B cell (primary cell): ENCODE measurements around the gene PRKACA. TPM values are rescaled to one million over a fixed set of nuclear protein-coding genes. Genes with fewer than 3 reads are reported as not detected.

ENCODE experiments used
- ATAC-seq: fragments of 200-7000 bp; cut with Tn5 transposase; one replicate; pipeline ENCODE4 v1.10.0; 2021; ENCODE audit warnings: low read depth, mild to moderate bottlenecking, moderate number of reproducible peaks, moderate library complexity
- CTCF ChIA-PET: fragments of 350-600 bp; sonication (Branson Sonifier 250); formaldehyde crosslinking; loops from one replicate; lab custom pipeline; 2021; ENCODE audit warnings: antibody characterized with exemption, inconsistent platforms; lab: Charles Lee
- POLR2A ChIA-PET: fragments of 350-600 bp; sonication (Branson Sonifier 250); formaldehyde crosslinking; loops from one replicate; lab custom pipeline; 2021; ENCODE audit warnings: antibody characterized with exemption; lab: Charles Lee
- DNase-seq: peaks from one replicate; pipeline ENCODE4 v3.0.0; 2013
- H2AFZ ChIP-seq: 2 replicates; pipeline ENCODE4 v1.6.1; 2012; ENCODE audit warnings: mild to moderate bottlenecking, low read depth, low read length; ENCODE audit not compliant: insufficient read depth, poor library complexity, severe bottlenecking
- H3K27ac ChIP-seq, 2 donors: 1 replicate in 1 of 2; 2 replicates in 1 of 2; pipeline ENCODE4 v1.5.1; 2012 to 2013; ENCODE audit warnings: low read length in 2 of 2, mild to moderate bottlenecking in 2 of 2, moderate library complexity in 1 of 2
- H3K27me3 ChIP-seq, 4 experiments: fragments of 200-600 bp in 1 of 4; sonication (generic) in 1 of 4; replicated peaks in 1 of 4; 1 replicate in 2 of 4; 2 replicates in 2 of 4; pipeline versions ENCODE4 v1.6.1 to v1.7.0; 2013 to 2016; ENCODE audit warnings: low read length in 3 of 4, mild to moderate bottlenecking in 2 of 4, mixed read lengths in 1 of 4, moderate library complexity in 1 of 4; ENCODE audit not compliant: insufficient read depth in 4 of 4, control insufficient read depth in 3 of 4; ENCODE audit errors: control extremely low read depth in 1 of 4
- H3K36me3 ChIP-seq, 2 experiments: replicated peaks in 1 of 2; 1 replicate in 1 of 2; 2 replicates in 1 of 2; pipeline versions ENCODE4 v1.6.1 to v1.7.1; 2013; ENCODE audit warnings: low read length in 1 of 2; ENCODE audit not compliant: insufficient read depth in 2 of 2, control insufficient read depth in 1 of 2; ENCODE audit errors: control extremely low read depth in 1 of 2, extremely low read depth in 1 of 2
- H3K4me1 ChIP-seq, 2 donors: fragments of 200-600 bp in 1 of 2; sonication (generic) in 1 of 2; 1 replicate in 1 of 2; 2 replicates in 1 of 2; pipeline versions ENCODE4 v1.5.1 to v1.6.1; 2013 to 2017; ENCODE audit warnings: low read length in 2 of 2; ENCODE audit not compliant: control insufficient read depth in 2 of 2, insufficient read depth in 2 of 2
- H3K4me2 ChIP-seq: replicated peaks from 2 replicates; pipeline ENCODE3; 2012; ENCODE audit warnings: mild to moderate bottlenecking, low read depth, low read length; ENCODE audit not compliant: poor library complexity, severe bottlenecking
- H3K4me3 ChIP-seq, 5 experiments: fragments of 200-600 bp in 1 of 5; sonication (generic) in 1 of 5; 1 replicate in 3 of 5; 2 replicates in 2 of 5; pipeline versions ENCODE4 v1.5.1 to v1.7.0; 2011 to 2016; ENCODE audit warnings: low read length in 4 of 5, mild to moderate bottlenecking in 4 of 5, low read depth in 2 of 5, control low read depth in 1 of 5, moderate library complexity in 1 of 5; ENCODE audit not compliant: insufficient read depth in 1 of 5; ENCODE audit errors: control extremely low read depth in 1 of 5, extremely low read depth in 1 of 5
- H3K79me2 ChIP-seq: fragments of 200-600 bp; sonication (generic); one replicate; pipeline ENCODE4 v1.6.0; 2016; ENCODE audit warnings: low read length; ENCODE audit not compliant: control insufficient read depth, insufficient read depth
- H3K9ac ChIP-seq: fragments of 200-600 bp; sonication (generic); 2 replicates; pipeline ENCODE4 v1.6.1; 2017; ENCODE audit warnings: mild to moderate bottlenecking, low read length, moderate library complexity
- H3K9me3 ChIP-seq, 3 donors: one replicate each; pipeline versions ENCODE4 v1.6.1 to v1.7.1; 2013; ENCODE audit warnings: low read length in 2 of 3; ENCODE audit not compliant: control insufficient read depth in 2 of 3, insufficient read depth in 1 of 3; ENCODE audit errors: control extremely low read depth in 1 of 3
- H4K20me1 ChIP-seq: 2 replicates; pipeline ENCODE4 v1.6.0; 2012; ENCODE audit warnings: mild to moderate bottlenecking, low read length; ENCODE audit not compliant: insufficient read depth, control insufficient read depth, poor library complexity, severe bottlenecking
- H3K27ac Mint-ChIP-seq: one replicate; pipeline ENCODE4 v1.8.0; 2021; ENCODE audit warnings: mixed read lengths
- H3K27me3 Mint-ChIP-seq: one replicate; pipeline ENCODE4 v1.8.0; 2021; ENCODE audit warnings: mixed read lengths
- H3K4me1 Mint-ChIP-seq: one replicate; pipeline ENCODE4 v1.8.0; 2021; ENCODE audit warnings: mixed read lengths
- H3K4me3 Mint-ChIP-seq: one replicate; pipeline ENCODE4 v1.8.0; 2021; ENCODE audit warnings: mixed read lengths
- H3K9me3 Mint-ChIP-seq: one replicate; pipeline ENCODE4 v1.8.0; 2022; ENCODE audit warnings: mixed read lengths; ENCODE audit not compliant: insufficient read depth
- CTCF ChIP-seq: fragments of 200-600 bp; IDR thresholded peaks from one replicate; pipeline ENCODE4 v1.8.0; 2022; ENCODE audit warnings: antibody characterized with exemption, mild to moderate bottlenecking
- EZH2 ChIP-seq: IDR thresholded peaks from 2 replicates; pipeline ENCODE4 v1.6.1; 2012; ENCODE audit warnings: borderline replicate concordance, low read depth, mild to moderate bottlenecking, moderate library complexity, low read length; ENCODE audit not compliant: insufficient read depth, poor library complexity, severe bottlenecking
- WGBS: methylation state at CpG from one replicate; pipeline ENCODE4 v1.1.5; 2013; ENCODE audit warnings: missing lambda C conversion rate; ENCODE audit not compliant: insufficient coverage; 5-methylcytosine and 5-hydroxymethylcytosine counted together
- intact Hi-C: fragments of 100-400 bp; cut with micrococcal nuclease; formaldehyde crosslinking; loops from one replicate; pipeline ENCODE4 v1.10.0; 2022
- polyA plus RNA-seq: library from polyadenylated mRNA; depleted of rRNA; stranded (reverse); fragments of >200 nt; gene quantifications from 2 replicates; pipeline ENCODE4 v1.2.3, GENCODE V29; 2012
- total RNA-seq, 2 donors: library from RNA; stranded (reverse); fragments of 120-200 nt in 1 of 2; gene quantifications; 1 replicate in 1 of 2; 2 replicates in 1 of 2; pipeline versions ENCODE4 v1.2.3 to v1.2.4, GENCODE V29; 2013 to 2022

Gene PRKACA
- total and polyA plus RNA-seq, 2 donors (not counting 1 experiment from before 2014, with no cell fraction given) = 36.8 to 43.0 TPM

DNA sequence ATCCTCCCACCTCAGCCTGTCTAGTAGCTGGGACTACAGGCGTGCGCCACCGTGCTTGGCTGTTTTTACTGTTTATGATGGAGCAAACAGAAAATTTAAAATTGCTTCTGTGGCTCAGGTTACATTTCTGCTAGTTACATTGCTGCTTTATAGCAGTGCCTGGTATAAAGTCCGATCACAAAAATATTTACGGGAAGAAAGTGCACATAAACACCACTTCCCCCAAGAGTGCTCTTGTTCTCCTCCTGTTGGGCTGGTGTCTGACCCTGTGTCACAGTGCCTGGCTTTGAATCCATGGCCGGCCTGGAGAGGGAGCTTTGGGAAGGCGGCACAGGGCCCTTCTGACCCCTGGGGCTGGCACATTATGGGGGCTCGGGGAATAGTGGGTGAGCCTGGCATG is 11.9 kb downstream of the PRKACA start:
- peaks cover 5% of the 10 kb centered on the region for H4K20me1 ChIP-seq
- peaks cover 0 to 21% of the 10 kb centered on the region in 2 experiments for H3K36me3 ChIP-seq
- H3K27me3 Mint-ChIP-seq = no peaks in the 10 kb centered on the region
- ChIA-PET CTCF (no interaction called here), POLR2A (no interaction called here)
- no peaks in the 10 kb centered on the region for H3K4me1 Mint-ChIP-seq
- H3K4me3 Mint-ChIP-seq = no peak overlapping the region
- H3K4me2 ChIP-seq = no peak overlapping the region
- peaks cover 9% of the 10 kb centered on the region for H3K79me2 ChIP-seq
- no peak overlapping the region for H2AFZ ChIP-seq
- ATAC-seq (no peak), DNase-seq (no peak)
- 98% methylated on average over 7 of the region's 8 CpGs for WGBS
- no peak overlapping the region for H3K27ac Mint-ChIP-seq
- intact Hi-C loops = no loop called here
- no peaks in the 10 kb centered on the region for H3K4me1 ChIP-seq
- H3K9ac ChIP-seq = no peak overlapping the region
- no peak overlapping the region for H3K27ac ChIP-seq
- no peaks in the 10 kb centered on the region for H3K9me3 ChIP-seq
- no peak for TF ChIP-seq EZH2
- TF ChIP-seq CTCF = no peak
- no peaks in the 10 kb centered on the region for H3K27me3 ChIP-seq
- no peaks in the 10 kb centered on the region for H3K9me3 Mint-ChIP-seq
- no peak overlapping the region for H3K4me3 ChIP-seq

DNA sequence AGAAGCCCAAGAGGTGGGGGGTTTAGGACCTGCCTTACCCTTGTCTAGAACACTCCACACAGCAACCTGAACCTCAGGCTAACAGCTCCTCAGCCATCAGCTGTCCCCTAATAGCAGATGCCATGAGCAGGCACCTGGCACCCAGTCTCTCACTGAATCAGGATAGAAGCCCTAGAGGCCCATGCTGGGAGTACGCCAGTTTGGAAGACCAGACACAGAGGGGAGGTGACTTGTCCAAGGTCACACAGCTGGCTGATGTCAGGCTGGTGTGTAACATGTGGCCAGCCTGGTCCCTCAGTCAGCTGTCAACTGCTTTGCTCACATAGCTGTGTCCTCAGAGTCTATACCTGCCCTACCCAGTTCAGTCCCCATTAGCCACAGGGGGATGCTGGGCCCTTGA is 14.3 kb downstream of the PRKACA start:
- no peaks in the 10 kb centered on the region for H3K9me3 ChIP-seq
- intact Hi-C loops = no loop called here
- H3K4me3 Mint-ChIP-seq = no peak overlapping the region
- POLR2A ChIA-PET = no interaction called here
- CTCF ChIA-PET = interaction anchor here (1.6 kb wide), 1 partner anchor 23 kb away, joined by 4 read pairs; no protein-coding TSS in a partner anchor
- H3K27ac ChIP-seq = no peak overlapping the region
- H3K27ac Mint-ChIP-seq = no peak overlapping the region
- H3K27me3 ChIP-seq = no peaks in the 10 kb centered on the region
- H3K36me3 ChIP-seq = peaks cover 0 to 24% of the 10 kb centered on the region in 2 experiments
- H3K27me3 Mint-ChIP-seq = no peaks in the 10 kb centered on the region
- H3K9me3 Mint-ChIP-seq = no peaks in the 10 kb centered on the region
- H3K9ac ChIP-seq = no peak overlapping the region
- H3K4me1 Mint-ChIP-seq = no peaks in the 10 kb centered on the region
- H2AFZ ChIP-seq = no peak overlapping the region
- WGBS = 100% methylated on average over 1 of the region's 1 CpG
- TF ChIP-seq CTCF = no peak
- no peak for TF ChIP-seq EZH2
- DNase-seq (no peak), ATAC-seq (no peak)
- H3K4me1 ChIP-seq = no peaks in the 10 kb centered on the region
- H3K4me3 ChIP-seq = no peak overlapping the region
- no peak overlapping the region for H3K4me2 ChIP-seq
- no peaks in the 10 kb centered on the region for H4K20me1 ChIP-seq
- H3K79me2 ChIP-seq = peaks cover 2% of the 10 kb centered on the region
